Right ventricle myocardium superior (tissue), 1 donor: Measurements from ENCODE around the gene CA6. TPM values are rescaled to one million over a fixed set of nuclear protein-coding genes. Genes with fewer than 3 reads are reported as not detected.
"Not testable (repeated sequence)": the region's sequence is repeated elsewhere in the genome, so short reads cannot be mapped to it uniquely, and the experiment has no call there.

Experiments
- ATAC-seq: fragments of 200-7000 bp; cut with Tn5 transposase; one replicate; pipeline ENCODE4 v1.9.1; 2020; ENCODE audit warnings: mild to moderate bottlenecking; ENCODE audit not compliant: poor library complexity
- DNase-seq: peaks from one replicate; pipeline ENCODE4 v3.0.0-alpha.2; 2020
- intact Hi-C: fragments of 100-400 bp; cut with DNase I; formaldehyde crosslinking; loops from one replicate; pipeline ENCODE4 v1.11.2; 2022
- total RNA-seq: library from RNA; stranded (reverse); fragmentation: NEBNext Ultra II Directional; extraction: Animal tissue kit (Norgen Biotek cat#: 25700); gene quantifications from one replicate; pipeline ENCODE4 v1.2.1, GENCODE V29; 2021
- donor health status: DM: no; HTN: yes; CAD: no; lungs with severe emphysema.

Gene CA6
- total RNA-seq, 1 donor from 2014 or later, result not detected

- intact Hi-C loops, result no loop called here
- peak; percentile 25 for ATAC-seq
- no peak for DNase-seq
These were observed 17.3 kb downstream of the CA6 start for GRCh38 chr1:8962812-8963530.

- ATAC-seq, result no peak
- no peak for DNase-seq
- intact Hi-C loops, result no loop called here
These were observed 18.3 kb downstream of the CA6 start for GRCh38 chr1:8963963-8964362.

GRCh38 chr1:8965121-8965820 is 19.6 kb downstream of the CA6 start:
- no peak for ATAC-seq
- DNase-seq, result no peak
- intact Hi-C loops, result no loop called here

GRCh38 chr1:8966606-8967005 is 20.9 kb downstream of the CA6 start:
- no peak for ATAC-seq
- intact Hi-C loops, result no loop called here

GRCh38 chr1:8968902-8969301 is 23.2 kb downstream of the CA6 start:
- ATAC-seq, DNase-seq, intact Hi-C loops: not testable (repeated sequence)

More at GRCh38 chr1:8966606-8967005, 20.9 kb downstream of the CA6 start:
- no peak for DNase-seq

- intact Hi-C loops, result no loop called here
- DNase-seq (no peak), ATAC-seq (no peak)
These were observed 24.3 kb downstream of the CA6 start for GRCh38 chr1:8969937-8970336.

- ATAC-seq, result no peak
- DNase-seq, result no peak
- intact Hi-C loops, result no loop called here
These were observed 25.2 kb downstream of the CA6 start for GRCh38 chr1:8970870-8971337.

GRCh38 chr1:8974551-8974950 is 28.9 kb downstream of the CA6 start:
- ATAC-seq, result no peak
- intact Hi-C loops, result no loop called here

GRCh38 chr1:8976338-8976737 is 30.7 kb downstream of the CA6 start:
- no peak for ATAC-seq
- intact Hi-C loops, result no loop called here
- DNase-seq, result no peak

More at GRCh38 chr1:8974551-8974950, 28.9 kb downstream of the CA6 start:
- DNase-seq, result no peak

GRCh38 chr1:8976896-8977450 is 31.3 kb downstream of the CA6 start:
- no peak for ATAC-seq
- no peak for DNase-seq
- intact Hi-C loops, result no loop called here

- no peak for DNase-seq
- intact Hi-C loops, result no loop called here
- no peak for ATAC-seq
These were observed 35.0 kb downstream of the CA6 start for GRCh38 chr1:8980656-8981055.

- intact Hi-C loops, result no loop called here
- ATAC-seq (no peak), DNase-seq (no peak)
These were observed 35.5 kb downstream of the CA6 start for GRCh38 chr1:8981169-8981568.

GRCh38 chr1:8984203-8984602 is 38.5 kb downstream of the CA6 start:
- ATAC-seq (no peak), DNase-seq (no peak)
- intact Hi-C loops, result no loop called here

GRCh38 chr1:8984990-8985389 is 39.3 kb downstream of the CA6 start:
- no peak for ATAC-seq
- no peak for DNase-seq
- intact Hi-C loops, result loop anchor here (5.0 kb wide), 1 partner anchor 68 kb away; no protein-coding TSS in a partner anchor

GRCh38 chr1:8985915-8986813 is 40.5 kb downstream of the CA6 start:
- ATAC-seq, result peak; percentile 91
- DNase-seq, result peak; percentile 89
- intact Hi-C loops, result loop anchor here (5.0 kb wide), 1 partner anchor 69 kb away; no protein-coding TSS in a partner anchor

- ATAC-seq (no peak), DNase-seq (no peak)
- intact Hi-C loops, result loop anchor here (5.0 kb wide), 1 partner anchor 70 kb away; no protein-coding TSS in a partner anchor
These were observed 41.1 kb downstream of the CA6 start for GRCh38 chr1:8986814-8987190.

GRCh38 chr1:8987881-8988617 is 42.4 kb downstream of the CA6 start:
- ATAC-seq (peak; percentile 71), DNase-seq (peak; percentile 70)
- intact Hi-C loops, result loop anchor here (5.0 kb wide), 1 partner anchor 71 kb away; no protein-coding TSS in a partner anchor

GRCh38 chr1:8988618-8988967 is 42.9 kb downstream of the CA6 start:
- no peak for DNase-seq
- peak; percentile 42 for ATAC-seq
- intact Hi-C loops, result loop anchor here (5.0 kb wide), 1 partner anchor 71 kb away; no protein-coding TSS in a partner anchor
